Fibroblast of mammary gland (primary cell): ENCODE measurements around the gene BMAL1.

Source experiments
- DNase-seq: peaks from one replicate; pipeline ENCODE4 v3.0.0-alpha.2; 2010; ENCODE audit warnings: low read depth
- H3K4me3 ChIP-seq: 2 replicates; pipeline ENCODE4 v1.5.1; 2011; ENCODE audit warnings: low read depth, mild to moderate bottlenecking, low read length, moderate library complexity; ENCODE audit not compliant: control insufficient read depth
- TF ChIP-seq, protein P1 (sequence below): conservative IDR thresholded peaks from 2 replicates; pipeline ENCODE4 v1.5.1; 2011; ENCODE audit warnings: low read depth, low read length, inconsistent platforms; ENCODE audit not compliant: control insufficient read depth, insufficient read depth

Gene BMAL1

GRCh38 chr11:13276454-13276831, 1.1 kb upstream of the BMAL1 start:
- TF ChIP-seq, protein P1, sequence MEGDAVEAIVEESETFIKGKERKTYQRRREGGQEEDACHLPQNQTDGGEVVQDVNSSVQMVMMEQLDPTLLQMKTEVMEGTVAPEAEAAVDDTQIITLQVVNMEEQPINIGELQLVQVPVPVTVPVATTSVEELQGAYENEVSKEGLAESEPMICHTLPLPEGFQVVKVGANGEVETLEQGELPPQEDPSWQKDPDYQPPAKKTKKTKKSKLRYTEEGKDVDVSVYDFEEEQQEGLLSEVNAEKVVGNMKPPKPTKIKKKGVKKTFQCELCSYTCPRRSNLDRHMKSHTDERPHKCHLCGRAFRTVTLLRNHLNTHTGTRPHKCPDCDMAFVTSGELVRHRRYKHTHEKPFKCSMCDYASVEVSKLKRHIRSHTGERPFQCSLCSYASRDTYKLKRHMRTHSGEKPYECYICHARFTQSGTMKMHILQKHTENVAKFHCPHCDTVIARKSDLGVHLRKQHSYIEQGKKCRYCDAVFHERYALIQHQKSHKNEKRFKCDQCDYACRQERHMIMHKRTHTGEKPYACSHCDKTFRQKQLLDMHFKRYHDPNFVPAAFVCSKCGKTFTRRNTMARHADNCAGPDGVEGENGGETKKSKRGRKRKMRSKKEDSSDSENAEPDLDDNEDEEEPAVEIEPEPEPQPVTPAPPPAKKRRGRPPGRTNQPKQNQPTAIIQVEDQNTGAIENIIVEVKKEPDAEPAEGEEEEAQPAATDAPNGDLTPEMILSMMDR = no peak
- no peak for DNase-seq
- H3K4me3 ChIP-seq = peak overlapping the region; percentile 86

DNA sequence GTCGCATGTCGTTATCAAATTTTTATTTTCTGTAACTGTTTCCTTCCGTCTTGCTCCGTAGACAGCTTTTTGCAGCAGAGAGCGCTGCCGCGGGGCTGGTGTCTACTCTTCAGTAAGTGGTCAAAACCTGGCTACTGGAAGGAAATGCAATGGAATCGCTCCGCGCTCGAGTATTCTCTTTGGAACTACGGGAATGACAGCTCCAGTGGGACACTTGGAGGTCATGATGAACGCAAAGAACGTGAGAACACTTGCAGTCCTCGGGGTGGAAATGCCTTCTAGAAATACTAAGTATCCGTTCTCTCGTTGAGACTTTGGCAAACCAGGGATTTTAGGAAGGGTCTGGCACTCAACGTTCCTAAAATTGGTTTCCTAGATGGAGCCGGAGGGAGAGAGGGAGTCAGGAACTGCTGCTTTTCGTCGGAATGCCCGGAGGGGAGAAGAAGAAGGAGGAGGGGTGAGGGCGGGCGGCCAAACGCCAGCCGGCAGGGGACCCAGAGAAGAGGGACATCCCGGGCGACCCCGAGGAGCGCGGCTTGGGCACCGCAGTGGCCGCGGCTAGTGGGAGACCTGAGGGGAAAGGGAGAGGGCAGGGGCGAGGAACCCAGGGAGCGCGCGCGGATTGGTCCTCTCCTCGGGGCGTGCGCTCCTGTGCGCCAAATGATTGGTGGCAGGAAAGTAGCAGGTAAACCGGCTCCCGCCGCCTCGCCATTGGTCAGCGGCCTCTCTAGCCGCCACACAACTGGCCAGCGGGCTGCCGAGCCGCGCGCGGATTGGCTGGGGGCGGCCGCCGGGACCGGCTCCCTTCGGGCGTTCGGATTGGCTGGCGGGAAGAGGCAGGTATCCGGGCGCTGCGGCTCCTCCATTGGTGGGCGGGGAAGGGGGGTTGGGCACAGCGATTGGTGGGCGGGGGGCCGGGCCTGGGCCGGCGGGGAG, 490 bp upstream of the BMAL1 start:
- TF ChIP-seq, protein P1 = no peak
- DNase-seq = peak; percentile 96
- peak overlapping the region; percentile 86 for H3K4me3 ChIP-seq

DNA sequence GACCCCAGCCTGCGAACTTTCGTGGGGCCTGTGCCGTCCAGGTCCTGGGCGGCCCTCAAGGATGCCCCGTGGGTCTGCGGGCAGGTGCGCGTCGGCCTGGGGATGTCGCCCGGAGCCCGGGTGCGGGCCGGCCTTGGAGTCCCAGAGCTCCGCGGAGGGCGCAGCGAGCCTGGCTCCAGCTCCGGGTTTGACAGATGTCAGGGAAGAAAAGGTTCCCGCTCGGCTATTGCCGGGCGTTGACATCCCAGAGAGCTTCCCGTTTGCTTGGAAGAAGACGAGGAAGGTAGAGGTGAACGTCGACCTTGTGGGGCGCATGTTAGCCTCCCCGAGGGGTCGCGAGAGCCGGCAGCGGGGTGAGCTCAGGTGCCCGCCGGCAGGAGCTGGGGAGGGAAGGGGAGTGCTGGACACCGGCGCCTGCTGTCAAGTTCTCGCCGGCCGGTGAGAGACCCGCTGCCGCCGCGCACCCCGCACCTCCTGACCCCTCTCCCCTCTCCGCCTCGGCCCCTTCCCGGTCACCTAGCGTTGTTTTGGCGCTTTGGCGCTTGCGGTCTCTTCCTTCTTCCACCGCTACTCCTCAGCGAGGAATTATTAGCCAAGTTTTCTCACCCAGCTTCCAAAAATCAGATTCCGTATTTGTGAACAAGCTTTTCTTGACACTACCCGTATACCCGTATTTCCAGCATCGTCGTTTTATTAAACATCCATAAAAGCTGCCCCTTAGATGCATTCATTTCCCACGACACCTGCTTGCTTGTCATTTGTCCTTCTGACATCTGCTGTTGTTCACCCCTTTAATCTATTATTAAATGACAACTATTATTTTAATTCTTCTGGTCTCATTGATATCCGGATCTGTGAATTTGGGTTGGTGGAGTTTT, 1.3 kb downstream of the BMAL1 start:
- TF ChIP-seq, protein P1 = no peak
- peak overlapping the region; percentile 83 for H3K4me3 ChIP-seq
- DNase-seq = no peak

GRCh38 chr11:13279487-13279834, 1.9 kb downstream of the BMAL1 start:
- peak overlapping the region; percentile 83 for H3K4me3 ChIP-seq
- no peak for DNase-seq
- TF ChIP-seq, protein P1 = no peak

DNA sequence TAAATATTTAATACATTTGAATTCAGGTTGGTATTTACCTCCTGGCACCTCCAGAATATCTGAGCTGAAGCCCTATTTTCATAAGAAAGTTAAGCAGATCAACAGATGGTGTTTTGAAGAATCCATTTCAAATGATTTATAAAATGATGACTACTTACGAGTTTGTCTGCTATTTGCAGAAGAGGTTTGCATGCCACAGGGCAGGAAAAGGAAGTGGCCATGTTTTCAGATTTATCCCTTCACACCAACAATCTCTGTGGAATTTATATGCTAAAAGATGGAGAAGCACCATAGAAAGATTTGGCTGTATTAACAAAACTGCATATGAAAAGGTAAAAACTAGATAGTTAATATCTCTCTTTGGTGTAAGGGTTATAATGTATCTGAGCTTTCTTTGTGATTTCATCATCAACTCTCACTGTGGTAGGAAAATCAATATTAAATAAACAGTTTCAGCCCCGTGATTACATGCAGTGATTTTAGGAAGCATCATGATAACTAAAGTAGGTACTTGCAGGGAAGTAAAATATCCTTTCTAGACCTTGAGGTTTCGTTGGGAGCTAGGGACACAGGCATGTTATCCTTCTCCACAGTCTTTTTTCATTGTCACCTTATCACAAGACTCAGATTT, 2.6 kb downstream of the BMAL1 start:
- no peak overlapping the region for H3K4me3 ChIP-seq
- TF ChIP-seq, protein P1 = no peak
- DNase-seq = no peak

DNA sequence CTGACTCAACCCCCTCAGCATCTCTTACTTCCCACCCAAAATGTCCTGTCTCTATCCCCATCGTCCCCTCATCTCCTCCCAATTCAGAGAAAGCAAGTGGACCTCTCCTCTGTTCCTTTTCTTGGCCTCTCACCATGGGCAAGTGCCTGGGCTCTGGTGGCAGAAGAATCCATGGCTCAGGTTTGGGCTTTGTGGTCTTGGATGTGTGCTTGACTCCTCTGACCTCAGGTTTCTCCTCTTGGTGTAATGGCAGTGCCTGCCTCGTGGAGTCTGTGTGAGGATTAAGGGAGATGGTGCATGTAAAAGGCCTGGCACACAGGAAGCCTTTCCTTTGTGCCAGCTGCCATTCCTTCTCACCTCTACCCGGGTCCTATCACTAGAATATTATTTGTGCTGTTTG, 3.2 kb downstream of the BMAL1 start:
- TF ChIP-seq, protein P1 = no peak
- no peak overlapping the region for H3K4me3 ChIP-seq
- no peak for DNase-seq
